Mononuclear cell (primary cell): ENCODE measurements around the gene TNFRSF9. TPM values are rescaled to one million over a fixed set of nuclear protein-coding genes. Genes with fewer than 3 reads are reported as not detected.

ENCODE experiments used
- H3K27me3 ChIP-seq: 2 replicates; pipeline ENCODE4 v1.6.0; 2011; ENCODE audit warnings: low read length, control low read depth; ENCODE audit not compliant: insufficient read depth
- H3K4me1 ChIP-seq: 2 replicates; pipeline ENCODE4 v1.5.1; 2011; ENCODE audit warnings: mild to moderate bottlenecking, low read length, control low read depth; ENCODE audit not compliant: insufficient read depth
- H3K4me3 ChIP-seq: 2 replicates; pipeline ENCODE4 v1.5.1; 2011; ENCODE audit warnings: mild to moderate bottlenecking, low read length, moderate library complexity
- H3K9me3 ChIP-seq: 2 replicates; pipeline ENCODE4 v1.5.1; 2011; ENCODE audit warnings: low read depth, mild to moderate bottlenecking, control low read depth, low read length
- total RNA-seq: library from RNA; depleted of rRNA; stranded (reverse); fragments of >200 nt; gene quantifications from one replicate; pipeline ENCODE4 v1.2.3, GENCODE V29; 2012

Gene TNFRSF9
- total RNA-seq, 1 donor = 2.4 TPM

- no peak overlapping the region for H3K4me3 ChIP-seq
- no peaks in the 10 kb centered on the region for H3K4me1 ChIP-seq
- no peaks in the 10 kb centered on the region for H3K9me3 ChIP-seq
Measured at GRCh38 chr1:7884757-7885156, 55.9 kb downstream of the TNFRSF9 start.

GRCh38 chr1:7879228-7879627 is 61.4 kb downstream of the TNFRSF9 start:
- Histone ChIP-seq H3K4me1 (no peaks in the 10 kb centered on the region), H3K4me3 (no peak overlapping the region), H3K27me3 (no peaks in the 10 kb centered on the region), H3K9me3 (no peaks in the 10 kb centered on the region)

More at GRCh38 chr1:7884757-7885156, 55.9 kb downstream of the TNFRSF9 start:
- peaks cover 4% of the 10 kb centered on the region for H3K27me3 ChIP-seq

- Histone ChIP-seq H3K9me3 (no peaks in the 10 kb centered on the region), H3K4me3 (no peak overlapping the region), H3K4me1 (no peaks in the 10 kb centered on the region), H3K27me3 (no peaks in the 10 kb centered on the region)
Measured at GRCh38 chr1:7878027-7878426, 62.6 kb downstream of the TNFRSF9 start.

- Histone ChIP-seq H3K4me3 (no peak overlapping the region), H3K9me3 (no peaks in the 10 kb centered on the region), H3K4me1 (no peaks in the 10 kb centered on the region), H3K27me3 (no peaks in the 10 kb centered on the region)
Measured at GRCh38 chr1:7873801-7874795, 66.5 kb downstream of the TNFRSF9 start.

- Histone ChIP-seq H3K9me3 (no peaks in the 10 kb centered on the region), H3K4me1 (no peaks in the 10 kb centered on the region), H3K4me3 (no peak overlapping the region), H3K27me3 (no peaks in the 10 kb centered on the region)
Measured at GRCh38 chr1:7871136-7871535, 69.5 kb downstream of the TNFRSF9 start.

- H3K9me3 ChIP-seq = no peaks in the 10 kb centered on the region
- no peaks in the 10 kb centered on the region for H3K27me3 ChIP-seq
- H3K4me1 ChIP-seq = no peaks in the 10 kb centered on the region
- H3K4me3 ChIP-seq = no peak overlapping the region
Measured at GRCh38 chr1:7869136-7869920, 71.3 kb downstream of the TNFRSF9 start.

GRCh38 chr1:7868070-7868780 is 72.4 kb downstream of the TNFRSF9 start:
- no peaks in the 10 kb centered on the region for H3K4me1 ChIP-seq
- H3K27me3 ChIP-seq = no peaks in the 10 kb centered on the region
- H3K9me3 ChIP-seq = no peaks in the 10 kb centered on the region
- no peak overlapping the region for H3K4me3 ChIP-seq

- H3K27me3 ChIP-seq = no peaks in the 10 kb centered on the region
- H3K4me1 ChIP-seq = no peaks in the 10 kb centered on the region
- no peak overlapping the region for H3K4me3 ChIP-seq
- H3K9me3 ChIP-seq = no peaks in the 10 kb centered on the region
Measured at GRCh38 chr1:7865978-7866377, 74.7 kb downstream of the TNFRSF9 start.

Other genes starting within 250 kb of the TNFRSF9 start
- 105 TPM for gene VAMP3, start 169.5 kb downstream of the TNFRSF9 start, total RNA-seq
- 7.3 TPM for gene PER3, start 156.5 kb downstream of the TNFRSF9 start, total RNA-seq
- gene UTS2, start 87.8 kb downstream of the TNFRSF9 start, total RNA-seq = 1.4 TPM
- 72.3 TPM for gene PARK7, start 20.9 kb upstream of the TNFRSF9 start, total RNA-seq
- 3.6 TPM for gene ERRFI1, start 85.5 kb upstream of the TNFRSF9 start, total RNA-seq